SK-MEL-5 (cell line): ENCODE measurements around the gene FGF11. TPM values are rescaled to one million over a fixed set of nuclear protein-coding genes. Genes with fewer than 3 reads are reported as not detected.
"Not testable (repeated sequence)": the region's sequence is repeated elsewhere in the genome, so short reads cannot be mapped to it uniquely, and the experiment has no call there.

Experiments
- DNase-seq: peaks from one replicate; pipeline ENCODE4 v3.0.0-alpha.2; 2016; ENCODE audit warnings: low read depth, low spot score
- in situ Hi-C: cut with HindIII; loops from 2 replicates; pipeline ENCODE4 v1.10.0; 2016; ENCODE audit warnings: low sequenced_read_pairs, high pct_unique_total_duplicates, low pct_unique_long_range_greater_than_20kb
- total RNA-seq: library from RNA; depleted of rRNA; stranded (reverse); fragments of >200 nt; shearing (Covaris generic); gene quantifications from 2 replicates; pipeline ENCODE4 v1.2.3, GENCODE V29; 2014; rRNA removed

FGF11 gene
- total RNA-seq, 1 experiment from 2014 or later, result 0.45 TPM

GRCh38 chr17:7481842-7482741 is 42.8 kb downstream of the FGF11 start:
- DNase-seq, in situ Hi-C loops: not testable (repeated sequence)

- in situ Hi-C loops, DNase-seq: not testable (repeated sequence)
Observed at GRCh38 chr17:7482742-7483088, 43.4 kb downstream of the FGF11 start.

DNA sequence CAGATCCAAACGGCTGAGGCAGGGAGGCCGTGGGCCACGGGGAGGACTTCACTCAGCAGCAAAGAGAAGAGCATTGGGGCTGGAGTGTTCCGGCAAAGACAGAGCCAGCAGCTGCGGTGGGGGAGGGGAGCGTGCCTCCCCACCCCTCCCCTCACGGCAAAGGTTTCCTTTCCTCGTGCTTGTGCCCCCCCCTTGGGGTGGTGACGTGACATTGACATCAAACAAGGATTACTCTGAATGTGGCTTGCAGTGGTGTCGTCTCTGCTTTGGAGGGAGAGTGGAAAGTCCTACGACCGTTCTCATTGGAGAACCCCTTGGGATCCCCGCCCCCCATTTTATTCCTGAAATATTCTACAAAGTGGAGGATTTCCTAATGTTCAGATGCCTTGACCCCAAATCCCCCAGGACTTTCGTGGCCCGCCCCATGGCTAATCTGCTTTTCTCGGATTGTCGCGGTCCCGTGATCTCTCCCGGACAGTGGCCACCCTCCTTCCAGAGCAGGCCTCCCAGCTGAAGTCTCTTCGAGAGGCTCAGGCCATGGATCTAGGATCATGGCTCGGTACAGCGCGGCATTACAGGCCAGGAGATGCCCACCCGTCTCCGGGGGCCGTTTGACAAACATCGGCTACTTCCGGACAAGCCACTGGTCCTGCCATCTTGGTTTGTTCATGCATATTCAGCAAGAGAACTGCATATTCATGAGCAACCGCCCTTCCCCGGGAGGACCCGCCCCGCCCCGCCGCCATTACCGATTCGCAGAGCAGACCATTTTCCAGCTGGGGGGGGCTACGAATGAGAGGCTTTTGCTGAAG is 44.1 kb downstream of the FGF11 start:
- in situ Hi-C loops, result no loop called here
- peak; percentile 92 for DNase-seq

GRCh38 chr17:7484067-7484918 is 45.0 kb downstream of the FGF11 start, which contains the start of gene POLR2A:
TSS of gene POLR2A (plus strand) at chr17:7484366.
- DNase-seq, result peak; percentile 96
- in situ Hi-C loops, result no loop called here

- in situ Hi-C loops, result no loop called here
Observed at GRCh38 chr17:7484919-7485377, 45.6 kb downstream of the FGF11 start.

DNA sequence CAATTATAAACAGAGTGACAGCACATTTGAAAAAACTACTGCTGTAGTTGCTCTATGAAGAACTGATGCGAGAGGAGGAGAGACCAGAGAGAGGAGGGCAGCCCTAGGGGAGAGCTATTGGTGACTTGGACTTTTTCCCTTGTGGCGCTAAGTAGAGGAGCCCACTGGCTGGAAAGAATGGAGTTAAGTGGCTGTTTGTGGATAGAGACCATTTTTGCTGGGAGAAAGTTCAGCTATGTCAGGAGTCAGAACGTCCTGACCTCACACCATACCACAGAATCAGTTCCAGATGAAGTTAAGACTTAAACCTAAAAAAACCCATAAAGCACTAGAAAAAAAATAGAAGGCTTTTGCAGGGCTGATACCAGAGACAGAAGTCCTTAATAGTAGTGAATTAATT is 46.9 kb downstream of the FGF11 start:
- in situ Hi-C loops, result no loop called here
- no peak for DNase-seq

More at GRCh38 chr17:7484919-7485377, 45.6 kb downstream of the FGF11 start:
- DNase-seq, result no peak

- no peak for DNase-seq
- in situ Hi-C loops, result no loop called here
Observed at GRCh38 chr17:7490144-7490543, 50.8 kb downstream of the FGF11 start.

GRCh38 chr17:7491583-7491982 is 52.3 kb downstream of the FGF11 start:
- in situ Hi-C loops, result no loop called here
- no peak for DNase-seq

- in situ Hi-C loops, result no loop called here
Observed at GRCh38 chr17:7493941-7494340, 54.6 kb downstream of the FGF11 start.

More at GRCh38 chr17:7493941-7494340, 54.6 kb downstream of the FGF11 start:
- no peak for DNase-seq

Other genes with a start within 250 kb of the FGF11 start
- gene DLG4, start 219.7 kb upstream of the FGF11 start, total RNA-seq, result 3.7 and 3.9 TPM in 2 replicates
- 123 and 148 TPM in 2 replicates for gene ACADVL, start 219.6 kb upstream of the FGF11 start, total RNA-seq
- 86.9 and 91.5 TPM in 2 replicates for gene DVL2, start 205.0 kb upstream of the FGF11 start, total RNA-seq
- 69.0 and 81.3 TPM in 2 replicates for gene PHF23, start 200.1 kb upstream of the FGF11 start, total RNA-seq
- gene GABARAP, start 197.1 kb upstream of the FGF11 start, total RNA-seq, result 237 and 305 TPM in 2 replicates
- gene CTDNEP1, start 187.8 kb upstream of the FGF11 start, total RNA-seq, result 26.9 and 29.2 TPM in 2 replicates
- 43.8 and 58.7 TPM in 2 replicates for gene ELP5, start 187.3 kb upstream of the FGF11 start, total RNA-seq
- not detected in 2 replicates for gene CLDN7, start 177.0 kb upstream of the FGF11 start, total RNA-seq
- gene SLC2A4, start 157.8 kb upstream of the FGF11 start, total RNA-seq, result 0.79 and 1.1 TPM in 2 replicates
- gene YBX2, start 144.9 kb upstream of the FGF11 start, total RNA-seq, result 0.08 and 0.59 TPM in 2 replicates
- 839 and 914 TPM in 2 replicates for gene EIF5A, start 131.9 kb upstream of the FGF11 start, total RNA-seq
- gene GPS2, start 124.2 kb upstream of the FGF11 start, total RNA-seq, result 73.7 and 74.8 TPM in 2 replicates
- gene NEURL4, start 110.2 kb upstream of the FGF11 start, total RNA-seq, result 13.6 and 19.4 TPM in 2 replicates
- gene ACAP1, start 103.0 kb upstream of the FGF11 start, total RNA-seq, result 0.03 TPM in 1 of 2 replicates, not detected in the other
- 2.0 and 2.5 TPM in 2 replicates for gene KCTD11, start 87.3 kb upstream of the FGF11 start, total RNA-seq
- gene TMEM95, start 84.4 kb upstream of the FGF11 start, total RNA-seq, result not detected in 2 replicates
- 0.24 TPM in 1 of 2 replicates, not detected in the other for gene TNK1, start 58.4 kb upstream of the FGF11 start, total RNA-seq
- gene PLSCR3, start 45.0 kb upstream of the FGF11 start, total RNA-seq, result 5.1 and 9.6 TPM in 2 replicates
- 147 and 188 TPM in 2 replicates for gene TMEM256, start 35.4 kb upstream of the FGF11 start, total RNA-seq
- gene NLGN2, start 31.7 kb upstream of the FGF11 start, total RNA-seq, result 0.55 and 1.7 TPM in 2 replicates
- gene SPEM1, start 19.2 kb upstream of the FGF11 start, total RNA-seq, result not detected in 2 replicates
- not detected in 2 replicates for gene SPEM2, start 13.9 kb upstream of the FGF11 start, total RNA-seq
- not detected in 2 replicates for gene SPEM3, start 10.7 kb upstream of the FGF11 start, total RNA-seq
- 6.8 and 7.0 TPM in 2 replicates for gene TMEM102, start 4.1 kb upstream of the FGF11 start, total RNA-seq
- 3.3 and 4.5 TPM in 2 replicates for gene CHRNB1, start 5.5 kb downstream of the FGF11 start, total RNA-seq
- gene ZBTB4, start 40.1 kb downstream of the FGF11 start, total RNA-seq, result 14.3 and 14.6 TPM in 2 replicates
- gene SLC35G6, start 41.9 kb downstream of the FGF11 start, total RNA-seq, result not detected in 2 replicates
- 20.6 and 24.0 TPM in 2 replicates for gene POLR2A, start 44.9 kb downstream of the FGF11 start, total RNA-seq
- gene TNFSF12, start 109.5 kb downstream of the FGF11 start, total RNA-seq, result 0.88 and 1.2 TPM in 2 replicates
- gene TNFSF13, start 119.2 kb downstream of the FGF11 start, total RNA-seq, result 0.11 TPM in 1 of 2 replicates, not detected in the other
- gene SENP3, start 122.4 kb downstream of the FGF11 start, total RNA-seq, result 103 and 113 TPM in 2 replicates
- gene CD68, start 140.1 kb downstream of the FGF11 start, total RNA-seq, result 69.3 and 74.5 TPM in 2 replicates
- 151 and 154 TPM in 2 replicates for gene MPDU1, start 144.3 kb downstream of the FGF11 start, total RNA-seq
- gene SOX15, start 150.6 kb downstream of the FGF11 start, total RNA-seq, result not detected in 2 replicates
- 56.6 and 61.7 TPM in 2 replicates for gene FXR2, start 175.4 kb downstream of the FGF11 start, total RNA-seq
- 49.6 and 56.3 TPM in 2 replicates for gene SAT2, start 188.3 kb downstream of the FGF11 start, total RNA-seq
- gene SHBG, start 190.6 kb downstream of the FGF11 start, total RNA-seq, result 0.82 and 1.6 TPM in 2 replicates
- gene ATP1B2, start 211.4 kb downstream of the FGF11 start, total RNA-seq, result 0.27 and 0.85 TPM in 2 replicates
- gene TP53, start 248.0 kb downstream of the FGF11 start, total RNA-seq, result 14.1 and 15.4 TPM in 2 replicates
- 13.4 and 16.4 TPM in 2 replicates for gene WRAP53, start 249.0 kb downstream of the FGF11 start, total RNA-seq